Vagina (tissue), 2 donors: ENCODE data around the gene ANKRD52.

ENCODE experiments used
- CTCF ChIP-seq, 3 experiments: fragments of 450-650 bp in 2 of 3; fragments of 200-600 bp in 1 of 3; sonication (generic) in 1 of 3; IDR thresholded peaks; one replicate each; pipeline ENCODE4 v1.5.1; 2017 to 2019; ENCODE audit warnings: antibody characterized with exemption in 3 of 3, mild to moderate bottlenecking in 2 of 3, moderate library complexity in 2 of 3
- POLR2A ChIP-seq, 2 donors: fragments of 450-650 bp; IDR thresholded peaks; one replicate each; pipeline ENCODE4 v1.6.1; 2017; ENCODE audit warnings: antibody characterized with exemption in 2 of 2, mild to moderate bottlenecking in 2 of 2, moderate library complexity in 2 of 2
- POLR2AphosphoS5 ChIP-seq, 2 donors: sonication (generic); formaldehyde crosslinking; IDR thresholded peaks; one replicate each; pipeline ENCODE4 v1.9.0; 2017; ENCODE audit warnings: antibody characterized with exemption in 2 of 2, mild to moderate bottlenecking in 2 of 2, low read depth in 1 of 2; ENCODE audit not compliant: insufficient read depth in 1 of 2

GRCh38 chr12:56260921-56261320, 2.7 kb upstream of the ANKRD52 start:
- TF ChIP-seq CTCF (IDR thresholded peaks at IDR 0.05) (no peak), POLR2A (IDR thresholded peaks at IDR 0.05) (no peak), POLR2AphosphoS5 (IDR thresholded peaks at IDR 0.05; ENCODE audit: insufficient read depth in 1 of 2, low read depth in 1 of 2) (no peak)
